Ascending aorta (tissue), 2 donors: Measurements from ENCODE around the gene VTI1A. TPM values are rescaled to one million over a fixed set of nuclear protein-coding genes. Genes with fewer than 3 reads are reported as not detected.

Experiments
- DNase-seq, 2 donors: peaks; one replicate each; pipeline ENCODE4 v3.0.0-alpha.2; 2019; ENCODE audit warnings: low spot score in 2 of 2
- H3K27ac ChIP-seq, 2 donors: fragments of 200-600 bp; sonication (generic); one replicate each; pipeline ENCODE4 v1.5.1; 2016 to 2017; ENCODE audit warnings: mild to moderate bottlenecking in 1 of 2
- H3K27me3 ChIP-seq: fragments of 200-600 bp; sonication (generic); one replicate; pipeline ENCODE4 v1.5.1; 2017
- H3K36me3 ChIP-seq, 2 donors: fragments of 200-600 bp; sonication (generic); one replicate each; pipeline ENCODE4 v1.5.1; 2016
- H3K4me1 ChIP-seq, 2 donors: fragments of 200-600 bp; sonication (generic); one replicate each; pipeline ENCODE4 v1.5.1; 2016 to 2017; ENCODE audit warnings: mild to moderate bottlenecking in 1 of 2
- H3K4me3 ChIP-seq, 2 donors: fragments of 200-600 bp; sonication (generic); one replicate each; pipeline ENCODE4 v1.5.1; 2016 to 2017; ENCODE audit warnings: mild to moderate bottlenecking in 1 of 2
- H3K9me3 ChIP-seq, 2 donors: fragments of 200-600 bp; sonication (generic); one replicate each; pipeline ENCODE4 v1.5.1; 2016
- CTCF ChIP-seq, 3 experiments: fragments of 200-600 bp in 2 of 3; fragments of 450-650 bp in 1 of 3; sonication (generic) in 2 of 3; IDR thresholded peaks; one replicate each; pipeline ENCODE4 v1.5.1; 2016 to 2019; ENCODE audit warnings: antibody characterized with exemption in 3 of 3, mild to moderate bottlenecking in 1 of 3, moderate library complexity in 1 of 3
- intact Hi-C: fragments of 100-400 bp; cut with DNase I; formaldehyde crosslinking; loops from one replicate; pipeline ENCODE4 v1.15.1; 2023
- total RNA-seq: library from RNA; depleted of rRNA; stranded (reverse); fragments of >200 nt; gene quantifications from one replicate; pipeline ENCODE4 v1.1.0, GENCODE V29; 2016

The VTI1A gene
- total RNA-seq, 1 donor from 2014 or later = 32.5 TPM

DNA sequence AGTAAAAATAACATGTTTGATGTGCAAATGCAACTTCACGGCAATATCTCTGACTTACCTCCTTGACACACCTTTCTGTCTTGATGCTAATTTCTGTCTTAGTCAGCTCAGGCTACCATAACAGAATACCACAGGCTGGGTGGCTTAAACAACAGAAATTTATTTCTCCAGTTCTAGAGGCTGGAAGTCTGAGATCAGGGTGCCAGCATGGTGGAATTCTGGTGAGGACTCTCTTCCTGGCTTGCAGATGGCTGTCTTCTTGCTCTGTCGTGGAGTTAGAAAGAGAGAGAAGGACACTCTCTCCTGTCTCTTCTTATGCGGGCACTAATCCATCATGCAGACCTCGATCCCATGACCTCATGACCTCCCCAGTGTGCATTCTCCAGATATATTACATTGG lies 134.9 kb downstream of the VTI1A start:
- H3K27ac ChIP-seq = no peak overlapping the region
- intact Hi-C loops = no loop called here
- no peaks in the 10 kb centered on the region for H3K27me3 ChIP-seq
- H3K4me3 ChIP-seq = no peak overlapping the region
- H3K9me3 ChIP-seq = no peaks in the 10 kb centered on the region
- H3K4me1 ChIP-seq = peaks cover 0 to 15% of the 10 kb centered on the region in 2 donors
- DNase-seq = no peak
- no peak for TF ChIP-seq CTCF (IDR thresholded peaks at IDR 0.05)
- no peaks in the 10 kb centered on the region for H3K36me3 ChIP-seq

DNA sequence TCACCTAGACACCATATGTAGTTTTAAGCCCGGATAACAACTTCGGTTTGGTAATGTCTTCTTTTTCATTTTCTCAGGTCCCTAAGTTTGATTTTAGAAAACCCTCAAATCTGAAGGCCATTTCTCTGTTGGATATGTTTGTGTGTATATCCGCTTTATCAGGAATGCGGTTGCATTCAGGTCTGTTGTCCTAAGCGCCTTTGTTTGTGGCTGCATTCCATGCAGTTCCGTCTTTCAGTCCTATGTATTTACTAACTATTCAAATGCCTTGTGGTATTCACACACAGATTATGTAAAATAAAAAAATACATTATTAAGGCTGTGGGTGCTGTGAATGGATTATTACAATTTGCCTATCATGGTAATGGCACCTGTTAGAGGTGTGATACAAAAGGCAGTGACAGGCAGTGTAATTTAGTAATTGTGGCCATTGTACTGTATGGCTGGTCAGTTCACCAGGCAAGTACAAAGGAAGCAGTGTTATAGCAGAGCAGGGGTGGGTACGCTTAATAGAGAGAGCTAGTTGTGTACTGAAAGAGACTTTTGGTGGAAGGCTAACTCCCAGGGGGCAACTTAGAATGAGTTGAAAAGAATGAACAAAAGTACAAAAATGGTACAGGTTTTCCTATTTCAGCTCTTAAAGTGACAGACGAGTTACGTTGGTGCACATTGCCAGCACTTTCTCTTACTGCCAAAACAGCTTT lies 136.4 kb downstream of the VTI1A start:
- Histone ChIP-seq H3K27me3 (no peaks in the 10 kb centered on the region), H3K9me3 (no peaks in the 10 kb centered on the region), H3K4me1 (peaks cover 0 to 15% of the 10 kb centered on the region in 2 donors), H3K36me3 (no peaks in the 10 kb centered on the region), H3K27ac (no peak overlapping the region), H3K4me3 (no peak overlapping the region)
- intact Hi-C loops = no loop called here
- DNase-seq = no peak
- TF ChIP-seq CTCF (IDR thresholded peaks at IDR 0.05) = no peak

- H3K9me3 ChIP-seq = no peaks in the 10 kb centered on the region
- intact Hi-C loops = no loop called here
- H3K4me1 ChIP-seq = peaks cover 0 to 15% of the 10 kb centered on the region in 2 donors
- no peak for DNase-seq
- no peaks in the 10 kb centered on the region for H3K36me3 ChIP-seq
- H3K4me3 ChIP-seq = no peak overlapping the region
- TF ChIP-seq CTCF (IDR thresholded peaks at IDR 0.05) = no peak
- peak overlapping the region in 1 of 2 donors; percentile 47 for H3K27ac ChIP-seq
- no peaks in the 10 kb centered on the region for H3K27me3 ChIP-seq
These were observed 137.3 kb downstream of the VTI1A start for GRCh38 chr10:112584276-112584675.

- peak in 1 of 2 donors; percentile 69 for DNase-seq
- intact Hi-C loops = no loop called here
- H3K4me1 ChIP-seq = peaks cover 0 to 15% of the 10 kb centered on the region in 2 donors
- H3K9me3 ChIP-seq = no peaks in the 10 kb centered on the region
- H3K36me3 ChIP-seq = no peaks in the 10 kb centered on the region
- peak overlapping the region; percentile 5 to 47 for H3K27ac ChIP-seq
- no peaks in the 10 kb centered on the region for H3K27me3 ChIP-seq
- H3K4me3 ChIP-seq = no peak overlapping the region
- TF ChIP-seq CTCF (IDR thresholded peaks at IDR 0.05) = no peak
These were observed 138.1 kb downstream of the VTI1A start for GRCh38 chr10:112585126-112585525.

DNA sequence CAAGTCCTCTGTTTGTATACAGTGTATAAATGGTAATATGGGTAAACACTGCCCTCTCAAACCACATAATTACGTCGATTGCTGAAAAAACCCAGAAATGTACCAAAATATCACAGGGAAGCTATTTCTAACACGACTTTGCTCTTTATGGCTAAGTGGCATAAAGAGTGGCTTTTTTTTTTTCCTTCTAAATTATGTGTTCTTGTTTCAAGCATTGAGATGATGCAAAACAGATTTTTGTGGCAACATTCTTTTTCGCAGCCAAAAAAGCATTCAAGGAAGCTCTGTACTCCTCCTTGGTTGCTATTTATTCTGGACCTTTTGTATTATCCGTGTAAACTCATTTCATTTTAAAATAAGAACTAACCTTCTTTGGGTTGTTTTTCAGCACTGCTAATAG lies 138.9 kb downstream of the VTI1A start:
- DNase-seq = no peak
- no peaks in the 10 kb centered on the region for H3K9me3 ChIP-seq
- peaks cover 0 to 15% of the 10 kb centered on the region in 2 donors for H3K4me1 ChIP-seq
- no peaks in the 10 kb centered on the region for H3K27me3 ChIP-seq
- intact Hi-C loops = no loop called here
- TF ChIP-seq CTCF (IDR thresholded peaks at IDR 0.05) = no peak
- peak overlapping the region in 1 of 2 donors; percentile 47 for H3K27ac ChIP-seq
- H3K36me3 ChIP-seq = no peaks in the 10 kb centered on the region
- no peak overlapping the region for H3K4me3 ChIP-seq
